H9 (cell line): ENCODE data around the gene SSUH2. TPM values are rescaled to one million over a fixed set of nuclear protein-coding genes. Genes with fewer than 3 reads are reported as not detected.

Source experiments
- DNase-seq: peaks from one replicate; pipeline ENCODE4 v3.0.0-alpha.2; 2017
- H2AFZ ChIP-seq: one replicate; pipeline ENCODE4 v1.6.1; 2013; ENCODE audit warnings: mild to moderate bottlenecking, low read length, control low read depth, moderate library complexity
- H2AK5ac ChIP-seq: 2 replicates; pipeline ENCODE4 v1.6.1; 2013; ENCODE audit warnings: low read length, control low read depth, mixed read lengths; ENCODE audit not compliant: insufficient read length
- H2BK120ac ChIP-seq: one replicate; pipeline ENCODE4 v1.6.1; 2013; ENCODE audit warnings: low read depth, mild to moderate bottlenecking, low read length, control low read depth, inconsistent platforms; ENCODE audit not compliant: poor library complexity, severe bottlenecking
- H2BK12ac ChIP-seq: 2 replicates; pipeline ENCODE4 v1.6.1; 2013; ENCODE audit warnings: low read length, control low read depth, mixed read lengths, low read depth; ENCODE audit not compliant: insufficient read length
- H2BK15ac ChIP-seq: 2 replicates; pipeline ENCODE4 v1.6.1; 2013; ENCODE audit warnings: low read depth, low read length, control low read depth
- H2BK20ac ChIP-seq: one replicate; pipeline ENCODE4 v1.6.1; 2013; ENCODE audit warnings: low read depth, mild to moderate bottlenecking, low read length, control low read depth, inconsistent platforms; ENCODE audit not compliant: poor library complexity, severe bottlenecking
- H2BK5ac ChIP-seq: 2 replicates; pipeline ENCODE4 v1.6.1; 2013; ENCODE audit warnings: low read length, control low read depth, mixed read lengths; ENCODE audit not compliant: insufficient read length
- H3K14ac ChIP-seq: 2 replicates; pipeline ENCODE4 v1.6.1; 2013; ENCODE audit warnings: low read length, control low read depth; ENCODE audit not compliant: insufficient read depth
- H3K18ac ChIP-seq: 2 replicates; pipeline ENCODE4 v1.6.1; 2013; ENCODE audit warnings: low read depth, mild to moderate bottlenecking, mixed read lengths, low read length, control low read depth; ENCODE audit not compliant: insufficient read length
- H3K23ac ChIP-seq: 2 replicates; pipeline ENCODE4 v1.6.1; 2013; ENCODE audit warnings: low read length, control low read depth, mixed read lengths, low read depth; ENCODE audit not compliant: insufficient read length
- H3K23me2 ChIP-seq: 2 replicates; pipeline ENCODE4 v1.6.1; 2013; ENCODE audit warnings: low read depth, mild to moderate bottlenecking, mixed read lengths, low read length, control low read depth; ENCODE audit not compliant: insufficient read length, poor library complexity, severe bottlenecking
- H3K27ac ChIP-seq: 2 replicates; pipeline ENCODE4 v1.5.1; 2013; ENCODE audit warnings: low read length, control low read depth, mixed read lengths, low read depth; ENCODE audit not compliant: insufficient read length
- H3K27me3 ChIP-seq: 2 replicates; pipeline ENCODE4 v1.6.1; 2013; ENCODE audit warnings: low read length, control low read depth, inconsistent platforms; ENCODE audit not compliant: insufficient read depth
- H3K4ac ChIP-seq: 2 replicates; pipeline ENCODE4 v1.6.1; 2013; ENCODE audit warnings: low read depth, mild to moderate bottlenecking, control low read depth, inconsistent platforms, low read length, moderate library complexity
- H3K4me1 ChIP-seq: 2 replicates; pipeline ENCODE4 v1.6.1; 2013; ENCODE audit warnings: low read length, control low read depth, inconsistent platforms; ENCODE audit not compliant: insufficient read depth
- H3K4me2 ChIP-seq: 2 replicates; pipeline ENCODE4 v1.6.1; 2013; ENCODE audit warnings: low read length, control low read depth, mixed read lengths; ENCODE audit not compliant: insufficient read length, insufficient read depth
- H3K56ac ChIP-seq: 2 replicates; pipeline ENCODE4 v1.6.1; 2013; ENCODE audit warnings: low read depth, mild to moderate bottlenecking, mixed read lengths, low read length, control low read depth; ENCODE audit not compliant: insufficient read length
- H3K79me1 ChIP-seq: 2 replicates; pipeline ENCODE4 v1.6.1; 2013; ENCODE audit warnings: low read depth, mild to moderate bottlenecking, moderate library complexity, low read length, control low read depth, inconsistent platforms; ENCODE audit not compliant: insufficient read depth, poor library complexity, severe bottlenecking
- H3K79me2 ChIP-seq: 2 replicates; pipeline ENCODE4 v1.6.1; 2013; ENCODE audit warnings: low read length, control low read depth, inconsistent platforms; ENCODE audit not compliant: insufficient read depth
- H3K9ac ChIP-seq: 2 replicates; pipeline ENCODE4 v1.6.1; 2013; ENCODE audit warnings: low read length, control low read depth, mixed read lengths; ENCODE audit not compliant: insufficient read length; ENCODE audit errors: extremely low read depth
- H3K9me3 ChIP-seq: one replicate; pipeline ENCODE4 v1.6.1; 2013; ENCODE audit warnings: low read depth, low read length, inconsistent platforms; ENCODE audit not compliant: control insufficient read depth
- H3T11ph ChIP-seq: one replicate; pipeline ENCODE4 v1.6.1; 2013; ENCODE audit warnings: mild to moderate bottlenecking, low read length, control low read depth, inconsistent platforms
- H4K20me1 ChIP-seq: one replicate; pipeline ENCODE4 v1.6.1; 2013; ENCODE audit not compliant: control insufficient read depth, insufficient read length, insufficient read depth
- H4K5ac ChIP-seq: 2 replicates; pipeline ENCODE4 v1.6.1; 2013; ENCODE audit warnings: low read depth, mild to moderate bottlenecking, mixed read lengths, low read length, control low read depth; ENCODE audit not compliant: insufficient read length
- H4K8ac ChIP-seq: replicated peaks from 2 replicates; pipeline ENCODE4 v1.6.1; 2013; ENCODE audit warnings: low read length, control low read depth, mixed read lengths, low read depth; ENCODE audit not compliant: insufficient read length
- H4K91ac ChIP-seq: 2 replicates; pipeline ENCODE4 v1.6.1; 2013; ENCODE audit warnings: low read depth, mild to moderate bottlenecking, moderate library complexity, mixed read lengths, low read length, control low read depth; ENCODE audit not compliant: insufficient read length
- H3K27ac Mint-ChIP-seq, 3 experiments: 2 replicates in 2 of 3; 3 replicates in 1 of 3; pipeline ENCODE4 v1.8.0; 2020 to 2021; ENCODE audit warnings: mixed read lengths in 3 of 3, mild to moderate bottlenecking in 1 of 3, moderate library complexity in 1 of 3
- H3K27me3 Mint-ChIP-seq: 2 replicates; pipeline ENCODE4 v1.8.0; 2021; ENCODE audit warnings: low read depth, mild to moderate bottlenecking, moderate library complexity, mixed read lengths
- H3K36me3 Mint-ChIP-seq, 3 experiments: 2 replicates in 2 of 3; 3 replicates in 1 of 3; pipeline ENCODE4 v1.8.0; 2020 to 2021; ENCODE audit warnings: low read depth in 3 of 3, mixed read lengths in 3 of 3; ENCODE audit not compliant: insufficient read depth in 1 of 3
- H3K4me1 Mint-ChIP-seq, 2 experiments: 2 replicates each; pipeline ENCODE4 v1.8.0; 2020; ENCODE audit warnings: mixed read lengths in 2 of 2
- H3K4me3 Mint-ChIP-seq, 2 experiments: 2 replicates in 1 of 2; 3 replicates in 1 of 2; pipeline ENCODE4 v1.8.0; 2020 to 2021; ENCODE audit warnings: mild to moderate bottlenecking in 2 of 2, mixed read lengths in 2 of 2, moderate library complexity in 1 of 2
- H3K9me3 Mint-ChIP-seq, 2 experiments: 2 replicates in 1 of 2; 3 replicates in 1 of 2; pipeline ENCODE4 v1.8.0; 2020; ENCODE audit warnings: mild to moderate bottlenecking in 2 of 2, mixed read lengths in 2 of 2, moderate library complexity in 1 of 2
- CTCF ChIP-seq: fragments of 200-600 bp; sonication (generic); conservative IDR thresholded peaks from 3 replicates; pipeline ENCODE4 v1.8.0; 2021; ENCODE audit warnings: antibody characterized with exemption, mild to moderate bottlenecking
- WGBS: extraction: QIAGEN DNeasy Blood & Tissue Kit; methylation state at CpG from one replicate; pipeline ENCODE4 v1.1.7; 2013; ENCODE audit warnings: missing lambda C conversion rate, low lambda C conversion rate, mixed read lengths; ENCODE audit not compliant: insufficient read length; ENCODE audit errors: extremely low coverage; 5-methylcytosine and 5-hydroxymethylcytosine counted together
- total RNA-seq: library from RNA; stranded (reverse); gene quantifications from 2 replicates; pipeline ENCODE4 v1.2.1, GENCODE V29; 2021

The SSUH2 gene
- total RNA-seq, 1 experiment from 2014 or later: 0.61 TPM

- no peak overlapping the region for H2BK20ac ChIP-seq
- H3K27ac ChIP-seq: no peak overlapping the region
- no peak overlapping the region for H3K9ac ChIP-seq
- no peak overlapping the region for H3T11ph ChIP-seq
- H3K14ac ChIP-seq: no peak overlapping the region
- no peaks in the 10 kb centered on the region for H3K23me2 ChIP-seq
- no peak overlapping the region for H4K5ac ChIP-seq
- no CpG with 5 or more reads among the region's 4 CpGs for WGBS
- no peak overlapping the region for H2BK12ac ChIP-seq
- H3K27ac Mint-ChIP-seq: no peak overlapping the region
- H4K91ac ChIP-seq: no peak overlapping the region
- no peak for DNase-seq
- H2BK120ac ChIP-seq: no peak overlapping the region
- no peaks in the 10 kb centered on the region for H3K9me3 ChIP-seq
- no peak overlapping the region for H3K56ac ChIP-seq
- peaks cover 3 to 22% (median 8%) of the 10 kb centered on the region in 3 experiments; a peak in 5 of 7 replicates for H3K36me3 Mint-ChIP-seq
- H3K9me3 Mint-ChIP-seq: no peaks in the 10 kb centered on the region
- H3K79me2 ChIP-seq: no peaks in the 10 kb centered on the region
- no peaks in the 10 kb centered on the region for H4K20me1 ChIP-seq
- no peak overlapping the region for H4K8ac ChIP-seq
- no peaks in the 10 kb centered on the region for H3K27me3 Mint-ChIP-seq
- H3K4ac ChIP-seq: no peak overlapping the region
- H3K4me1 ChIP-seq: no peaks in the 10 kb centered on the region
- H3K79me1 ChIP-seq: no peaks in the 10 kb centered on the region
- no peak overlapping the region for H3K4me2 ChIP-seq
- no peak overlapping the region for H3K18ac ChIP-seq
- H2BK15ac ChIP-seq: no peak overlapping the region
- no peak overlapping the region for H2AK5ac ChIP-seq
- no peak overlapping the region for H2BK5ac ChIP-seq
- H3K4me1 Mint-ChIP-seq: 0 out of 4 replicates have a peak, but pooled peaks cover 0 to 4% of the 10 kb centered on the region in 2 experiments
- H3K4me3 Mint-ChIP-seq: no peak overlapping the region
- H2AFZ ChIP-seq: no peak overlapping the region
- no peak for TF ChIP-seq CTCF
- H3K27me3 ChIP-seq: no peaks in the 10 kb centered on the region
- no peak overlapping the region for H3K23ac ChIP-seq
These were observed 71.2 kb downstream of the SSUH2 start for GRCh38 chr3:8573342-8573926.
